GM19023 (cell line): Measurements from ENCODE around the gene LDB2.

Experiments used
- ATAC-seq: cut with Tn5 transposase; IDR thresholded peaks from one replicate; pipeline ENCODE4 v1.9.1; 2021; ENCODE audit warnings: mild to moderate bottlenecking, moderate library complexity; ENCODE audit not compliant: unreplicated experiment

The LDB2 gene

DNA sequence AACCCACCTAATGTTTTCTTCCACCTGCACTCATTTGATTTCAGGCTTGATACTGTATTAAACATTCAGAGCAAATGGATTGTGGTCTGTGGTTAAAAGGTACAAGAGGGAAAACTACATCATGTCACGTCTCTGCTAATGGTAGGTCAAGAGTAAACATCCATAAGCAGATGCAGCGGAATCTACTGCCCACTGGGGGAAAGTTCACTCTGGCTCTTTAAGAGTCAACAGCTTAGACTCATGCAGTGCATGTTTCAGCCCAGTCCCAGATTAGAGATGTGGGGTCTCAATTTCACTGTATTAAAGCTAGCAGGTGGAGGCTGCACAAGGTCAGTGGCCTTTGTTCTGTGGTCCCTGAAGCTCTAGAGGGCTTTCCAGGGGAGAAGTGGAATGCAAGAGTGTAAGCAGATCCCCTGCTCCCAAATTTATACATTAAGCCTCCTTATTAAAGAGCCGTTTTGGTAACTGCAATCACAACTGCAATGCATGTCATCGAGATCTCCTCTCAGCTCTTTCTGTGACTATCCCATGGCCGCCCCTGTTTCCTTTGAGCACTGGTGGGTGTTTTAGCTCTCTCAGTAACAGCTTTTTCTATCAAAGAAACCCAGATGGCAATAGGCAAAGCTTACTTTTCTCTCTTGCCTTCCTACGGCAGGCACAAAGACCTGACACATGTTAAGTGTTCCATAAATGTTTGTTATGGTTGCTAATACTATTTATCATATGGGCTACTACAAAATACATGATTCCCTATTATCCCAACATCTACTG is 53.4 kb downstream of the LDB2 start:
- ATAC-seq, result no peak

DNA sequence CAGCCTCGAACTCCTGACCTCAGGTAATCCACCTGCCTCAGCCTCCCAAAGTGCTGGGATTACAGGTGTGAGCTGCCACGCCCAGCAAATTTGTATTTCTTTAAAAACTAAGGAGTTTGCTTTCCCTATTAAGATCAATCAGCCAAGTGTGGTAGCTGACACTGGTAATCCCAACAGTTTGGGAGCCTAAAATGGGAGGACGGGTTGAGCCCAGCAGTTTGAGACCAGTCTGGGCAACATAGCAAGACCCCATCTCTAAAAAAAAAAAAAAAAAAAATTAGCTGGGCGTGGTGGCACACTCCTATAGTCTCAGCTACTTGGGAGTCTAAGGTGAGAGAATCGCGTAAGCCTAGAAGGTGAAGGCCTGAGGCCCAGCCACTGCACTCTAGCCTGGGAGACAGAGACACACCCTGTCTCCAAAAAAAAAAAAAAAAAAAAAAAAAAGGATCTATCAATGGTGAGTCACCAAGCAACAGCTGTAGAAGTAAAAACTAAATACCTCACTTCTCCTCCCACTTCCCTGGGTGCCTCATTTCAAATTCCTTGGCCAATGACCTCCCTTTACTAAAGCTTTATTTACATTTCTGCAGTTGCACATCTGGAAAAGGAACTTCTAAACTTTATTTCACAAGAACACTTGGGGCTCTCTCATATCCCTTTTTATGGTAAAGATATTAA is 54.5 kb downstream of the LDB2 start:
- ATAC-seq, result no peak

DNA sequence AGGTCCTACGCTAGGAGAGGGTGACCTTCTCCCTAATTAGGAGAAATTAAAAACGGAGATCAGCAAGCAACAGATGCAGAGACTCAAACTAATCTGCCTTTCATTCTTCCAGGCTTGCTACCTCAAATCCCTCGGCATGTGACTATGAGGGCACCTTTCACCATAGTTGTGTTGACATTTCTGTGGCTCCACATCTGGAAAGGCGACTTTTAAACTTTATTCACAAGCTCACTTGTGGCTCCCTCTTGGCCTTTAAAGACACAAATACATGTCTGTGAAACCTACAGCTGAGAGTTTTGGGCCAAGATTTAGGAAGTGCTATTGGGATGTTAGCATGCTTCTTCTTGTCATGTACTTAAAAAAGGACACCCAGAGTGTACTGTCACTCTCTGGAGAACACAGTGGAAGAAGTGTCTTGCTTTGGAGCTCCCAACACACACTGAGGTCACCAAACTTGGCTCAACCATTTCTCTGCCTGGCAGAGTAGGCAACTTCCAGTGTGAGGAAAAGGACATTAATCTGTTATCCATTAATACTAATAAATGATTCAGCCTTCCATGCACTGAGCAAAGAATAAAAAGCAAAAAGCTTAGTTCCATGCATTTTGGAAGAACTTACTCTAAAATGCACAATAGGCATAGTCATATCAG is 60.1 kb downstream of the LDB2 start:
- ATAC-seq, result no peak

DNA sequence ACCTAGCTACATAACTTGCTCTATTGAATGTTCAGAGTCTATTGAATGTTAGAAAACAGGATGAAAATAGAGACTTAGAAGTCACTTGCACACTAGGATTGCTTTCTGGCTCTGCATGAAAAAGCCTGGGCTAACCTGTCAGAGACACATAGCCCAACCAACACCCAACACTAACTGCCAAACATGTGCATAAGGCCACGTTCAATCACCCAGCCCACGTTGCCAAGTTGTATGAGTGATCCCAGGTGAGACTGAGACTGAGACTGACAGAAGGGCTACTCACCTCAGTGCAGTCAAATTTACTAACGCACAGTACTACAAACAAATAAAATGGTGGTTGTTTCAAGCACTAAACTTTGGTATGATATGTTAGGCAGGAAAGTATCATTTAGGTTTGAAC is 61.0 kb downstream of the LDB2 start:
- no peak for ATAC-seq

DNA sequence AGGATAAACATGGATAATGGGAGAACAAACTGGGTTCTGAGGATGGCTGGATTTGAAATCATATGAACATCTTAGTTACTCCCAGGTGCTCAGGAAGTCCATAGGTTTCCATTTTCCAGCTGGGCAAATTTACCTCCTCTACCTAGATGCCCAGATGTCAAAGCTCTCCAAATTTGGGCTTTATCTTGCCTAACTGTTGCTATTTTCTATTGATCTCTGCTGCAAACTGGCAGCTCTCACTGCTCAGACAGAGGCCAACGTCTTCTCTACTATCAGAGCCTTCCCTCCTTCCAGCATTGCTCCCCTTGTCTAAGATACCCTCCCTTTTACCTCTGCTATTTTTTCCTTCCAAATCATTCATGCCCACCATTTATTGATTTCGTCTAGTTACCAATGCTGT is 62.1 kb downstream of the LDB2 start:
- no peak for ATAC-seq

DNA sequence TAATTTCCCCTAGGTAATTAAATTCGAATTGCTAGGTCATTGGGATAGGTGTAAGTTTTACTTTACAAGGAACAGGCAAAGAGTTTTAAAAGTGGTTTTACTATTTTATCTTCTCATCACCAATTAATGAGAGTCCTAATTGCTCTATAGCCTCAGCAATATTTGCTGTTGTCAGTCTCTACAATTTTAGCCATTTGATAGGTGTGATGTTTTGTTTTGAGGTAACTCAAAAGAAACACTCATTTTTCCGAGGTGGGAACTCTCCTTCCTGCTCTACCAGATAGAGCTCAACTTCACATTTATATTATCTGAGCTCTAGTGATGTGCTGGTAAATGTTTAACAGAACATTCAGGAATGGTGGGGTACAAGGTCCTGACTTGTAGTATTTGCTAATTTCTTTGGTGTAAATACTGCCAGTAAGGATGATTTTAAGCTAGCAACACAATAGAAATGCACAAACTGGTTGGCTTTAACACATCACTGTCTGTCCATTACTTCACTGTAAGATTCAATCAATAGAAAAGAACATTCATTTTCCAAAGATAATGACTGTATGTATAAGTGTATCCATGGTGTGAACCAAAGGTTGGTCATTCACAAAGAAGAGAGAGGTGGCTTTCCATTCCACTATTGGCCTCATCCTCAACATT is 62.7 kb downstream of the LDB2 start:
- ATAC-seq, result no peak

DNA sequence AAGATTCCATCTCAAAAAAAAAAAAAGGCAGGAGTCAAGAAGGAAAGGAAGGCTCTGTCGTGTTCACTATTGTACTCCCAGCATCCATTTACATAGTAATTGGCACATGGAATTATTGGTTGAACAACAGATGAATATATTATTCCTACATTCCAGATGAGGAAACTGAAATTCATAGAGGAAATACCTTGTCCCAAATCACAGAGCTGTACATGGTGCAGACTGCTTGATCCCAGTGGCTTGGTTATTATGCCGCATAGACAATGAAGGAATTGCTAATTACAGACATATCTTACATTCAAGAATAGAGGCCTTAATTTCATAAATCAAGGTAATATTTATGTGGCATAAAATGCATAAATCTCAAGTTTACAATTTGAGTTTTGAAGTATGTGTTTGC is 63.6 kb downstream of the LDB2 start:
- ATAC-seq, result no peak

DNA sequence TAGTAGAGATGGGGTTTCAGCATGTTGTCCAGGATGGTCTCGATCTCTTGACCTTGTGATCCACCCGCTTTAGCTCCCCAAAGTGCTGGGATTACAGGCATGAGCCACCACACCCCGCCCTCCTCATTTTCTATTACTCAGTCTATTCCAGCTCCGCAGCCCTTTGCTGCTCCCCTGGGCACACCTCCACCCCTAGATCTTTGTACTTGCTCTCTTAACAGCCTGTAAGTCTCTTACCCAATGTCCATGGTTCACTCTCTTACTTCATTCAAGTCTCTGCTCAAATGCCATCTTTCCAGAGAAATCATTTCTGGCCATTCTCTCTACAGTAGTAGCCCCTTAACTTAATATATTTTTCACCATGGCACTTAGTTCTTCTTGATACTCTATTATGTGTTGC is 64.7 kb downstream of the LDB2 start:
- ATAC-seq, result no peak

DNA sequence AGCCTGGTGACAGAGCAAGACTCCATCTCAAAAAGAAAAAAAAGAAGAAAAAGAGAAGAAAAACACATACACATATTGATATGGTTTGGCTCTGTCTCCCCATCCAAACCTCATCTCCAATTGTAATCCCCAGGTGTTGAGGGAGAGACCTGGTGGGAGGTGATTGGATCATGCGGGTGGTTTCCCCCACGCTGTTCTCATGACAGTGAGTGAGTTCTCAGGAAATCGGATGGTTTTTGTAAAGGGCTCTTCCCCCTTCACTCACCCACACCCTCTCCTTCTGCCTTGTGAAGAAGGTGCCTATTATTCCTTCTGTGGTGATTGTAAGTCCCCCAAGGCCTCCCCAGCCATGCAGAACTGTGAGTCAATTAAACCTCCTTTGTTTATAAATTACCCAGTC is 68.4 kb downstream of the LDB2 start:
- no peak for ATAC-seq

DNA sequence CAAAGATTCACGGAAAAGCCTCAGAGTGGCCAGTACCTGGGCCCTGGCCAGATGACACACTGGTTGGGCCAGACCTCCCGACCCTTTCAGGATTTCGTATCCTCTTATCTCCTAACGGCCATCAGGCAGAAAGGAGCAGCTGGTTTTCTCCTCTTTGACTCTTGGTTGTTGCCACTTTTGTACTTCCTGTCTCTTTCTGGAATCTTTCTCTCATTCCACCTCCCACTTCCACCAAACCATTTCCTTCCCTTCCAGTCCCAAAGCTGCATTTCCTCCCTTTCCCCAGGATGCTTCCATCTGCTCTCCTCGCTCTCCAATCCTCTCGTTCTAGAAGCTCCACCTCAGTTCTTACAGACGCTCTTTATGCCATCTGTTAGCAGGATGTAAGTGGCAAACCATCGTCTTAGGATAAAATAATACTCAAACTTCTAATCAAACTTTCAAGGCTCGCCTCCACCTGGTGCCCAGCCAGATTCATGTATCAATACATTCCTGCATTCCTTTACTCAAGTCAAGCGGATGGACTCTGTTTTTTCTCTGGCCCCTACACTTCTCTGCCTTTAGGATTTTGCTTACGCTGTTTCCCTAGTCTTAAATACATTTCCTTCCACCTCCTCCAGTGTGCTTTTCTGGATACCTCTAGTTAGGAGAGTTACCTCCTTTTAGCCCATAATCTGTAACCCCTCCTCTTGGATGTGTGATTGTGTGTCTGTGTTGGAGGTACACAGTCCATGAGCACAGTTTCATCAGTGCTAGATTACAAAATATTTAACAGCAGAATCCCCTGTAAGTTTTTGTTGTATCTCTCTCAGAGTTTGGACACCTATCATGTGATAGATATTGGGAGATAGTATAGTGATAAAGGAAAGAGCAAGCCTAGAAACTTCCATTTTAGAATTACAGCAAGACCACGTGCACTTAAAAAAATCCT is 70.4 kb downstream of the LDB2 start:
- no peak for ATAC-seq

DNA sequence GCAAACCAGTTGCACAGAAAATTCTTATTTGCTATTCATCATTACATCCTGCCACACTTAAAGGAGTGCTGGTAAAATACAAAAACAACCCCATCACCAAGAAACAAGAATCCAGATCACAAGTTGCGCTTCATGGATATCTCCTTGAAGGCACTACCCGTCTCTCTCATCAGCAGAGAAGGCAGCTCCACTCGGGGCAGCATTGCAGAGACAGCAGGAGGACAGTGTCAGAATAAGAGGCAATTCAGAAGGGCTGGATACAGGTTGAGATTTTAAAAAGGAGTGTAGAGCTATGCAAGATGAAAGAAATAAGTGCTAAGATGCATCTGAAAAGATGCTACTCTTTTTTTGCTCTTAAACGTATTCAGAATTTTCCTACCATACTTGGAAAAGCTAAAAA is 71.4 kb downstream of the LDB2 start:
- no peak for ATAC-seq

DNA sequence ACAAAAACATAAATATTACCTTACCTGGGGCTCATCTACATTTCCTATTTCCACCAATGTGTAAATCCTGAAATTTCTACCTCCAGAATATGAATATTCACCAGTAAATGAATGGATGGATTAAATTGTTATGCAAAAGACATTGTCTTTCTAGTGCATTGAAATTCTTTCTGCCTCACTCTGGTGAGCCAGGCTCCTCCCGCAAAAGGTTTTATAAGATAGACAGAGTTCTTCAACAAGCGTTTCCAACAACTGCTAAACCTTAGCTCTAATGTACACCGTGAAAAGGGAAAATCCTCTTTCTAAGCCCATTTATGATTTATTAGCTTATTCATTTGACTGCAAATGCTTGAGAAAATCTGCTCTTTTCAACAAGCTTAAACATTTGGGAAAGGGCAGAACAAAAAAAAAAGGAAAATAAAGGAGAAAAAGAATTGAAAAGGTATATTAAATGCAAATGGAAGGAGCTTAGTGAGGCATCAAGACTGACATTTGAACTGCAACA is 72.0 kb downstream of the LDB2 start:
- ATAC-seq, result no peak

DNA sequence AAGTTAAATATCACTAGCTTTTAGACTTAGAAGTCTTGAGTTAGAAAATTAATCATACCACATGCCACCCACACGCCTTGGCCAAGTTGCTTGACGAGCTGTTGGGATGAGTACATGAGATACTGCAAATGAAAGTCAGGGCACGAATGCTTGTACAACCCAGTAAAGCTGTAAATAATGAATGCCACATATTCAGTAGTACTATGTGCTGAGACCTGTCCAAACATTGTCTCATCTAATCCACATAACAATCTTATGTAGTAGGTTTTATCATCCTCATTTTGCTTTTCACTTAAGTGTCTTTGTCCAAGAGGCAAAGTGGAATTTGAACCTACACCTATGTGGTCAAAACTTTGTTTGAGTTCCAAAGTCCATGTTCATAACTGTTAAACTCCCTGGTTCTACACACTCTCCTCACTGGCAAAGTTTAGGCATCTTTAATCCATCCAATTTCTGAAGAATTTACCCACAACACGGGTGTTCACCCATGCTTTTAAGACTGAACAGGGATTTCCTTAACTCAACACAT is 74.1 kb downstream of the LDB2 start:
- no peak for ATAC-seq

DNA sequence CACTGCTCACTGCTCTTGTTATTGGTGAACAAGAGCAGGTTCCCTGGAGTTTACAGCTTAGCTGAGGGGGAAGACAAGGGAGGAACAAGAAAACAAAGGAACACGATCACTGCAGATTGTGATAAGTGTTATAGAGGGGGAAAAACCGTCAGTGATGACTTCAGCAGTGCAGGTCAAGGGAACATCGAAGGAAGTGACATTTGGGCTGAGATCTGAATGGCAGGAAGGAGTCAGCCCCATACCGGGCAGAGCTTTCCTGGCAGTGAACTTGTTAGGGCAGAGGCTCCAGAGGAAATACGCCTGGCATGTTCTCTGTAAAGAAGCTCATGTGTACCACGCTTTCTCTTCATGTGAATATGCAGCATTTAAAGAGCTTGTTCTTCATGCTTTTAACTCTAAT is 78.1 kb downstream of the LDB2 start:
- ATAC-seq, result no peak

DNA sequence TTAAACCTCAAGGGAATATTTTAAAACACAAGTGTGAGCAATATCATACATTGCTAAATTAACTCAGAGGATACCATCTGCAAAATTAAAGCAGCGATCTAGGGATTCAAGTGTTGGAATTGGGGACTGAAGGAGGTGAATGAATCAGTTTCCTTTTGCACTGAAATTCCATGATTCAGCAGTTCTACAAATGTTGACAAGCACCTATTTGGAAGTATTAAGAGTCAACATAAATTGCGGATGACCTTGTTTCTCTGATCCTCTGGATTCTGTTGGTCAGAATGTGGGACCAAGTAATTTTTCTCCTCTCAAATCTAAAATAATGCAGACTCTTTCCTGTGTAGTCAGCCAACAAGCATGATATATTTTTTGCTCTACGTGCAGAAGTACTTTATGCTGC is 78.8 kb downstream of the LDB2 start:
- no peak for ATAC-seq

DNA sequence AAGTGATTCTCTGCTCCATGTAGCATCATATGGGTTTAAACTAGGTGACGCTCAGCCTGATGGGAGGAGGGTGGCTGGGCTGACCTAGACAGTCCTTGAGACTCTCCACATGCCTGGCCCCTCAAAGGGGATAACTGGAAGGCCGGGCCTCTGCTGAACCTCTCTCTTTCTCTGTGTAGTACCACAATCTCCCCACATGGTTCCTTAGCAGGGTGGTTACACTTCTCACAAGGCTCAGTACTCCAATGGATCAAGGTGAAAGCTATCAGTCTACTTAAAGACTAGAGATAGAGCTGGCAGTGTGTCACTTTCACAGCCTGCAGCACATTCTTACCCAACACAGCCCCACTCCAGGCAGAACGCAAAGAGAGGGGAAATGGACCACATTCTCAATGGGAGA is 80.4 kb downstream of the LDB2 start:
- no peak for ATAC-seq

DNA sequence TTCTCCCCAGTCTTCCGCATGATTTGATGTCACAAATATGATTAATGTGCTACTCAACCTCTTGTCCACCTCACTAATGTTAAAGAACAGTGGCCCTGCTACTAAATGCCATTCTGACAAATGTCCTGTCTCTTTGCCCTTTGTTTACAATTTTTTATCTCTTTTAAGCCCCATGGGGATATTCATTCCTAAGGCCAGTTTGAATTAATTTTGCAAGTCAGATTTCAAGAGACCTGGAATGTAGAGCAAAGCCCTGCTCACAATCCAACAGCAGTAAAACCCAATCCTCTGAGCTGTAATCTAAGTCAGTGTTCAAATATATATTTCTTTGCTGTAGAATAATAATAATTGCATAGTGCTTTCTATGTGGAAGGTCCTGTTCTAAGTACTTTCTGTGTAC is 81.2 kb downstream of the LDB2 start:
- no peak for ATAC-seq

DNA sequence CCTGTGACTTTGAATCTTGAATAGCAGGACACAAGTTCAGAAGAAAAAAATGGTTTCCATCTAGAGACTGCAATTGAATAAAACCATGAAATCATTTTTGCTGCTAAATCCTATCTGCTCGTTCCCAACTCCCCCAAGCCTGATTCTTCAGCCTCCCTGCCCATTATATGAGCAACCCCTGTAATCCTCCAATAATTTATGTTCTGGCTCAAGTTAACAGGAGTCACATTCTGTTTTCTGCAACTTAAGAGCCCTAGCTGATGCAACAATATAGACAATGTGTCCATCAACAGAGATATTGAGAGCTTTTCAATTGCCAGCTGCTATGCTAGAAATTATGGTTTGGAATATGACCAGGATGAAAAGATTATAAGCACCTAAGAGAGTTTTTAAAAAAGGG is 84.1 kb downstream of the LDB2 start:
- no peak for ATAC-seq

DNA sequence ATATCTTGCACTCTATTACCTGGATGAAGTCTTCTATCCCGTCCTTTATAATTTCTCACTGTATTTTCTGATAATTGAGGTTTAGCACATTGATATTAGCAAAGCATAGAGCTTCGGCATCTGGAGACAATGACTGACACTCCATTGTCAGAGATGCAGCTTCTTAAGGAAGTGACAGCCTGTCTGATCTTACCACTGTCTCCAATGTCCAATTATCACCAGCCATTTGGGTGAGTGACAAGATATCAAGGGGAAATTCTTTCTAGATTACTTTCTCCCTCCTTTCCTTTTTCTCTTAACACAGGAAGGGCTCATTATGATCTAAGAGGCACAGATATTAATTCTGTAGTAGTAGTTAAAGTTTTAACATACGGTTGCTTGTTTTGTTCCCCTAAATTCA is 86.4 kb downstream of the LDB2 start:
- no peak for ATAC-seq

DNA sequence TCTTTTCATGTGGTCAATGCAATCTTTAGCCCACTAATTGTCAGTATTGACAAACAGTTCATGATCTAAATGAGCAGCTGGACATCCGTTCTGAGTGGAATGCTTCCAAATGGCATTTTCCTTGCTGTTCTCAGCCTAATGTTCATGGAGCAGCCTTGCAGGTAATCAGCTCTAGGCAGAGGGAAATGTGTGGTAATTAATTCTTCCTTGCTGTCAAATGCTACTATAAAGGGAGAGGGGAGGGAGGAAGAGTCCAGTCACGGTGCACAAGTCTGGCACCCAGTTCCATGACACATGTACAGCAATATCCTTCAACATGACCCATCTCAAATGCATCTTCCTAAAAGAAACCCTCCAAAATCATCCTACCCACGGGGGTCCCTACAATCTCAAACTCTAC is 88.5 kb downstream of the LDB2 start:
- no peak for ATAC-seq
